ENCODE measurements around the gene FAM83G.

DNA sequence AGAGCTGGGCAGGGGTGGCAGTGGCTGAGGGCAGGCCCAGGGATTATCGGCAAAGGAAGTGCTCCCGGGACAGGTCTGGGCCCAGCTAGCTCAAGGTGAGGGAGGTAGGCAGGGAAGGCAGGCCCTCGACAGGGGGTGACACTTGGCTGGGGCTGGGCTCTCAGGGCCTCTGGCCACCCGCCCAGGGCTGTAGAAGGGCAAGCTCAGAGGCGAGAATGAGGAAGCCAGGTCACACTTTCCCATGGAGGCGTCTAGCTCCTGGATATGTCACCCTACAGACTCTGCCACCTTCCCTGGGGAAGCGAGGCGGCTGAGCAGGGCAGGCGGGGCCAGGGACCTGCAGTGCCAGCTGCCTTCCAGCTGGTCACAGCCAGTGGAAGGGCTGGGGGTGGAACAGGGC is 19.1 kb downstream of the FAM83G start:
- TF ChIP-seq SP1 (IDR thresholded peaks at IDR 0.05) (no peak), SUZ12 (IDR thresholded peaks at IDR 0.05) (no peak), FOXM1 (IDR thresholded peaks at IDR 0.05; ENCODE audit: borderline replicate concordance) (no peak), PKNOX1 (IDR thresholded peaks at IDR 0.05) (no peak), FOXK2 (IDR thresholded peaks at IDR 0.05) (no peak), NFRKB (IDR thresholded peaks at IDR 0.05) (no peak), BHLHE40 (IDR thresholded peaks at IDR 0.05; ENCODE audit: borderline replicate concordance) (no peak), ELF4 (IDR thresholded peaks at IDR 0.05) (no peak), ZNF384 (IDR thresholded peaks at IDR 0.05) (no peak)

Measured in HEK293T (cell line).